B cell (primary cell): ENCODE measurements around the gene CALHM5. TPM values are rescaled to one million over a fixed set of nuclear protein-coding genes. Genes with fewer than 3 reads are reported as not detected.

ENCODE experiments used
- ATAC-seq: fragments of 200-7000 bp; cut with Tn5 transposase; one replicate; pipeline ENCODE4 v1.10.0; 2021; ENCODE audit warnings: low read depth, mild to moderate bottlenecking, moderate number of reproducible peaks, moderate library complexity
- CTCF ChIA-PET: fragments of 350-600 bp; sonication (Branson Sonifier 250); formaldehyde crosslinking; loops from one replicate; lab custom pipeline; 2021; ENCODE audit warnings: antibody characterized with exemption, inconsistent platforms; lab: Charles Lee
- POLR2A ChIA-PET: fragments of 350-600 bp; sonication (Branson Sonifier 250); formaldehyde crosslinking; loops from one replicate; lab custom pipeline; 2021; ENCODE audit warnings: antibody characterized with exemption; lab: Charles Lee
- DNase-seq: peaks from one replicate; pipeline ENCODE4 v3.0.0; 2013
- H2AFZ ChIP-seq: 2 replicates; pipeline ENCODE4 v1.6.1; 2012; ENCODE audit warnings: mild to moderate bottlenecking, low read depth, low read length; ENCODE audit not compliant: insufficient read depth, poor library complexity, severe bottlenecking
- H3K27ac ChIP-seq, 2 donors: 1 replicate in 1 of 2; 2 replicates in 1 of 2; pipeline ENCODE4 v1.5.1; 2012 to 2013; ENCODE audit warnings: low read length in 2 of 2, mild to moderate bottlenecking in 2 of 2, moderate library complexity in 1 of 2
- H3K27me3 ChIP-seq, 4 experiments: fragments of 200-600 bp in 1 of 4; sonication (generic) in 1 of 4; replicated peaks in 1 of 4; 1 replicate in 2 of 4; 2 replicates in 2 of 4; pipeline versions ENCODE4 v1.6.1 to v1.7.0; 2013 to 2016; ENCODE audit warnings: low read length in 3 of 4, mild to moderate bottlenecking in 2 of 4, mixed read lengths in 1 of 4, moderate library complexity in 1 of 4; ENCODE audit not compliant: insufficient read depth in 4 of 4, control insufficient read depth in 3 of 4; ENCODE audit errors: control extremely low read depth in 1 of 4
- H3K36me3 ChIP-seq, 2 experiments: replicated peaks in 1 of 2; 1 replicate in 1 of 2; 2 replicates in 1 of 2; pipeline versions ENCODE4 v1.6.1 to v1.7.1; 2013; ENCODE audit warnings: low read length in 1 of 2; ENCODE audit not compliant: insufficient read depth in 2 of 2, control insufficient read depth in 1 of 2; ENCODE audit errors: control extremely low read depth in 1 of 2, extremely low read depth in 1 of 2
- H3K4me1 ChIP-seq, 2 donors: fragments of 200-600 bp in 1 of 2; sonication (generic) in 1 of 2; 1 replicate in 1 of 2; 2 replicates in 1 of 2; pipeline versions ENCODE4 v1.5.1 to v1.6.1; 2013 to 2017; ENCODE audit warnings: low read length in 2 of 2; ENCODE audit not compliant: control insufficient read depth in 2 of 2, insufficient read depth in 2 of 2
- H3K4me2 ChIP-seq: replicated peaks from 2 replicates; pipeline ENCODE3; 2012; ENCODE audit warnings: mild to moderate bottlenecking, low read depth, low read length; ENCODE audit not compliant: poor library complexity, severe bottlenecking
- H3K4me3 ChIP-seq, 5 experiments: fragments of 200-600 bp in 1 of 5; sonication (generic) in 1 of 5; 1 replicate in 3 of 5; 2 replicates in 2 of 5; pipeline versions ENCODE4 v1.5.1 to v1.7.0; 2011 to 2016; ENCODE audit warnings: low read length in 4 of 5, mild to moderate bottlenecking in 4 of 5, low read depth in 2 of 5, control low read depth in 1 of 5, moderate library complexity in 1 of 5; ENCODE audit not compliant: insufficient read depth in 1 of 5; ENCODE audit errors: control extremely low read depth in 1 of 5, extremely low read depth in 1 of 5
- H3K79me2 ChIP-seq: fragments of 200-600 bp; sonication (generic); one replicate; pipeline ENCODE4 v1.6.0; 2016; ENCODE audit warnings: low read length; ENCODE audit not compliant: control insufficient read depth, insufficient read depth
- H3K9ac ChIP-seq: fragments of 200-600 bp; sonication (generic); 2 replicates; pipeline ENCODE4 v1.6.1; 2017; ENCODE audit warnings: mild to moderate bottlenecking, low read length, moderate library complexity
- H3K9me3 ChIP-seq, 3 donors: one replicate each; pipeline versions ENCODE4 v1.6.1 to v1.7.1; 2013; ENCODE audit warnings: low read length in 2 of 3; ENCODE audit not compliant: control insufficient read depth in 2 of 3, insufficient read depth in 1 of 3; ENCODE audit errors: control extremely low read depth in 1 of 3
- H4K20me1 ChIP-seq: 2 replicates; pipeline ENCODE4 v1.6.0; 2012; ENCODE audit warnings: mild to moderate bottlenecking, low read length; ENCODE audit not compliant: insufficient read depth, control insufficient read depth, poor library complexity, severe bottlenecking
- H3K27ac Mint-ChIP-seq: one replicate; pipeline ENCODE4 v1.8.0; 2021; ENCODE audit warnings: mixed read lengths
- H3K27me3 Mint-ChIP-seq: one replicate; pipeline ENCODE4 v1.8.0; 2021; ENCODE audit warnings: mixed read lengths
- H3K4me1 Mint-ChIP-seq: one replicate; pipeline ENCODE4 v1.8.0; 2021; ENCODE audit warnings: mixed read lengths
- H3K4me3 Mint-ChIP-seq: one replicate; pipeline ENCODE4 v1.8.0; 2021; ENCODE audit warnings: mixed read lengths
- H3K9me3 Mint-ChIP-seq: one replicate; pipeline ENCODE4 v1.8.0; 2022; ENCODE audit warnings: mixed read lengths; ENCODE audit not compliant: insufficient read depth
- EZH2 ChIP-seq: IDR thresholded peaks from 2 replicates; pipeline ENCODE4 v1.6.1; 2012; ENCODE audit warnings: borderline replicate concordance, low read depth, mild to moderate bottlenecking, moderate library complexity, low read length; ENCODE audit not compliant: insufficient read depth, poor library complexity, severe bottlenecking
- WGBS: methylation state at CpG from one replicate; pipeline ENCODE4 v1.1.5; 2013; ENCODE audit warnings: missing lambda C conversion rate; ENCODE audit not compliant: insufficient coverage; 5-methylcytosine and 5-hydroxymethylcytosine counted together
- intact Hi-C: fragments of 100-400 bp; cut with micrococcal nuclease; formaldehyde crosslinking; loops from one replicate; pipeline ENCODE4 v1.10.0; 2022
- polyA plus RNA-seq: library from polyadenylated mRNA; depleted of rRNA; stranded (reverse); fragments of >200 nt; gene quantifications from 2 replicates; pipeline ENCODE4 v1.2.3, GENCODE V29; 2012
- total RNA-seq, 2 donors: library from RNA; stranded (reverse); fragments of 120-200 nt in 1 of 2; gene quantifications; 1 replicate in 1 of 2; 2 replicates in 1 of 2; pipeline versions ENCODE4 v1.2.3 to v1.2.4, GENCODE V29; 2013 to 2022
- TF ChIP-seq, protein P1 (sequence below): fragments of 200-600 bp; IDR thresholded peaks from one replicate; pipeline ENCODE4 v1.8.0; 2022; ENCODE audit warnings: antibody characterized with exemption, mild to moderate bottlenecking

Gene CALHM5
- total and polyA plus RNA-seq, 2 donors (not counting 1 experiment from before 2014, with no cell fraction given) = not detected

DNA sequence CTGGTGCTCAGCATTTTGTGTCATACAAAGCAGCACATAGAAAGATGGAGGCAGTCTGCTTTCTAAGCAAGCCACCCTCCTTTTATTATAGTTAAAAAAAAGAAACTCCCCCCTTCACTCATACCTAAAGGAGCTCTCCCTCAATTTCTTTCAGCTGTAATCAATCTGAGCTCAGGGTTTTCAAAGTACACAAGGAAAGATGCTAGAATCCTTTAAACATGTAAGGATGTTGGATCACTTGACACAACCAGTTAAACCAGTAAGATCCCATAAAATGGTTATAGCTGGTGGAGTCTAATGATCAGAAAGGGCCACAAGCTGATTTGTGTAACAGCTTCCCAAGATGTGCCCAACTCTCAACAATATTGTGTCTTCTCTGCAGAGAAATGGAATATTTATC, 42.0 kb downstream of the CALHM5 start, which contains the start of gene CALHM4:
TSS of gene CALHM4 (plus strand) at position 301 of the 400 bp plus-strand sequence. CDS start at position 344, 43 bp downstream.
- Mint-ChIP-seq H3K4me3 (no peak within 1 kb of the TSS), H3K27me3 (peaks cover 23% of the 10 kb centered on the region), H3K9me3 (no peaks in the 10 kb centered on the region), H3K27ac (no peak within 1 kb of the TSS), H3K4me1 (no peaks in the 10 kb centered on the region)
- H3K4me3 ChIP-seq = no peak within 1 kb of the TSS
- H3K9ac ChIP-seq = no peak within 1 kb of the TSS
- H2AFZ ChIP-seq = no peak within 1 kb of the TSS
- H3K9me3 ChIP-seq = no peaks in the 10 kb centered on the region
- ATAC-seq = no peak
- intact Hi-C loops = no loop called here
- CTCF ChIA-PET = interaction anchor here (1.0 to 1.7 kb wide), 4 partner anchors 10 to 266 kb away, joined by 5 to 7 read pairs (median 6); no protein-coding TSS in a partner anchor
- POLR2A ChIA-PET = no interaction called here
- no peak within 1 kb of the TSS for H3K27ac ChIP-seq
- no peak for DNase-seq
- no peaks in the 10 kb centered on the region for H3K4me1 ChIP-seq
- no peaks in the 10 kb centered on the region for H3K36me3 ChIP-seq
- no peaks in the 10 kb centered on the region for H4K20me1 ChIP-seq
- peaks cover 0 to 11% (median 0%) of the 10 kb centered on the region in 4 experiments for H3K27me3 ChIP-seq
- H3K79me2 ChIP-seq = no peaks in the 10 kb centered on the region
- TF ChIP-seq EZH2 = no peak
- TF ChIP-seq, protein P1, sequence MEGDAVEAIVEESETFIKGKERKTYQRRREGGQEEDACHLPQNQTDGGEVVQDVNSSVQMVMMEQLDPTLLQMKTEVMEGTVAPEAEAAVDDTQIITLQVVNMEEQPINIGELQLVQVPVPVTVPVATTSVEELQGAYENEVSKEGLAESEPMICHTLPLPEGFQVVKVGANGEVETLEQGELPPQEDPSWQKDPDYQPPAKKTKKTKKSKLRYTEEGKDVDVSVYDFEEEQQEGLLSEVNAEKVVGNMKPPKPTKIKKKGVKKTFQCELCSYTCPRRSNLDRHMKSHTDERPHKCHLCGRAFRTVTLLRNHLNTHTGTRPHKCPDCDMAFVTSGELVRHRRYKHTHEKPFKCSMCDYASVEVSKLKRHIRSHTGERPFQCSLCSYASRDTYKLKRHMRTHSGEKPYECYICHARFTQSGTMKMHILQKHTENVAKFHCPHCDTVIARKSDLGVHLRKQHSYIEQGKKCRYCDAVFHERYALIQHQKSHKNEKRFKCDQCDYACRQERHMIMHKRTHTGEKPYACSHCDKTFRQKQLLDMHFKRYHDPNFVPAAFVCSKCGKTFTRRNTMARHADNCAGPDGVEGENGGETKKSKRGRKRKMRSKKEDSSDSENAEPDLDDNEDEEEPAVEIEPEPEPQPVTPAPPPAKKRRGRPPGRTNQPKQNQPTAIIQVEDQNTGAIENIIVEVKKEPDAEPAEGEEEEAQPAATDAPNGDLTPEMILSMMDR = no peak
- no peak within 1 kb of the TSS for H3K4me2 ChIP-seq

DNA sequence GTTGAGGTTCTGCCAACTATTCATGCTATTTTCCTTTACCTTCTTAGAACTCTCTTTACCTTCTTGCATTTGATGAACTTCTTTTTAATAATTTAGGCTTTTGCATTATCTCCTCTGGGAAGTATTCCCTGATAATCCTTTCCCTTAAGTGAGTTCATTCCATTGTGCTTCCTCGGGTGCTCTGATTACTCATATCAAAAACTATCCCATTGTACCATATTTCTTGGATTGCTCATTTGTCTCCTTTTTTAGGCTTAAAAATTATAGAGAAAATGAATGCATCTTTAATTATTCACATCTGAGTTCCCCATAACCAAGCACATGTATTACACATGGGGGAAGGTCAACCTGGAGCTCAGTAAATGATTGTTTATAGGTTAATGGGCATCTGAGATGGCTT, 44.6 kb downstream of the CALHM5 start:
- H3K4me3 Mint-ChIP-seq = no peak overlapping the region
- Histone ChIP-seq H3K4me1 (no peaks in the 10 kb centered on the region), H3K9ac (no peak overlapping the region), H3K79me2 (no peaks in the 10 kb centered on the region), H3K27ac (no peak overlapping the region), H2AFZ (no peak overlapping the region), H3K36me3 (no peaks in the 10 kb centered on the region), H3K9me3 (no peaks in the 10 kb centered on the region), H3K4me3 (no peak overlapping the region), H3K27me3 (peaks cover 0 to 11% (median 0%) of the 10 kb centered on the region in 4 experiments), H3K4me2 (no peak overlapping the region), H4K20me1 (no peaks in the 10 kb centered on the region)
- ChIA-PET CTCF (interaction anchor here (1.0 to 3.7 kb wide), 4 partner anchors 22 to 287 kb away, joined by 3 to 14 read pairs (median 5); no protein-coding TSS in a partner anchor), POLR2A (interaction anchor here (0.7 kb wide), 1 partner anchor 336 kb away, joined by 7 read pairs; no protein-coding TSS in a partner anchor)
- no peaks in the 10 kb centered on the region for H3K9me3 Mint-ChIP-seq
- TF ChIP-seq EZH2 = no peak
- TF ChIP-seq, protein P1 = no peak
- H3K27ac Mint-ChIP-seq = no peak overlapping the region
- no CpG with 5 or more reads among the region's 1 CpG for WGBS
- H3K4me1 Mint-ChIP-seq = no peaks in the 10 kb centered on the region
- DNase-seq (no peak), ATAC-seq (no peak)
- H3K27me3 Mint-ChIP-seq = peaks cover 19% of the 10 kb centered on the region
- intact Hi-C loops = no loop called here
